ENCODE data around the gene ACP3.

Gene ACP3

DNA sequence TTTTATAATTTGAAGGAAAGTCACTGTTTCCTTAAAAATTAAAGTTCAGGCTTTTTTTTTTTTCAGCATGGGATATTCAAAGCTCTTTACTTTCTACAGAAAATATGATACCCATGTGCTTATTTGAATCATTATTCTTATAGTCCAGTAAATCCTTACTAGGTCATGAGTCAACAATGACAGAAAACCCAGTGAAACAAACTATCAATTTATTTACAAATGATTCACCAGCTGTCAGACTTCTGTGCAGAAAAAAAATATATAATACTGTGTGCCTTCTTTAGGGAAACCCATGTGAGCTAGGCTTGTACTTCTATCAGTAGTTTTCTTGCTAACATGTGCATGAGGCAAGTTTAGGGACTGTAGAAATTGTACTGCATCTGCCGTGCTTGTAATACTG, 1.2 kb downstream of the ACP3 start:
- DNase-seq (ENCODE audit: low spot score) = no peak

GRCh38 chr3:132321304-132321703, 4.1 kb downstream of the ACP3 start:
- peak; percentile 7 for DNase-seq (ENCODE audit: low spot score)

GRCh38 chr3:132325103-132325606, 7.9 kb downstream of the ACP3 start:
- DNase-seq (ENCODE audit: low spot score) = peak; percentile 15

DNA sequence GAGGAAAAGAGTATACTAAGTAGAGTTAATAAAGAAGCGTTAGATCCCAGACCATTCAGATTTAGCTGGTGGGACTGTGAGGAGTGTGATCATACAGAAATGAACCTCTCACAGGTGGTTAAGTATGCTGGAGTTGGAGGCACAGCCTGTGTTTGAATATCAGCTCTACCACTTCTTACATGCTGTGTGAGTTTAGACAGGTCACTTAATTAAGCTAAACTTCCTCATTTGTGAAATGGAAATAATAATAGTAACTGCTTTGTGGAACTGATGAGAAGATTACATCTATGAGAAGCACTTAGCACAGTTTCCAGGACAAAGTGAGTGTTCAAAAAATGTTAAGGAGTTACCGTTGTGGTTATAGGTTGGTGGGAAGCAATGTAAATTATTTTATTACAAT, 8.4 kb downstream of the ACP3 start:
- DNase-seq (ENCODE audit: low spot score) = no peak

DNA sequence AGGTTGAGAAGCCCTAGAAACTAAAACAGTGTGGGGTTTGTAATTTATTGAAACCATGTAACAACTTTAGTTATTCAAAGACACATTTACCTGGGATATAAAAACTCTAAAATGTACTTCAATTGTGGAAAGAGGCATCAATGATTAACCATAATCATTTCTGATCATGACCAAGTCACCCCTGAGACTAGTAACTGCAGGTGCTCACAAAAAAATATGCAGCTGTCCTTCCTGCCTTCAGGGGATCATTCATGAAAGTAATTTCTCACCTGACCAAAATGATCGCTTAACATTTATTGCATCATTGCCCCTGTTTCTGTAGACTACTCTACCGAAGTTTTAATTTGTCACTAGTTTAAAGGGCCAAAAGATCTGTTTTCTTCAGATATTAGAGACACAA, 9.0 kb downstream of the ACP3 start:
- DNase-seq (ENCODE audit: low spot score) = no peak

DNA sequence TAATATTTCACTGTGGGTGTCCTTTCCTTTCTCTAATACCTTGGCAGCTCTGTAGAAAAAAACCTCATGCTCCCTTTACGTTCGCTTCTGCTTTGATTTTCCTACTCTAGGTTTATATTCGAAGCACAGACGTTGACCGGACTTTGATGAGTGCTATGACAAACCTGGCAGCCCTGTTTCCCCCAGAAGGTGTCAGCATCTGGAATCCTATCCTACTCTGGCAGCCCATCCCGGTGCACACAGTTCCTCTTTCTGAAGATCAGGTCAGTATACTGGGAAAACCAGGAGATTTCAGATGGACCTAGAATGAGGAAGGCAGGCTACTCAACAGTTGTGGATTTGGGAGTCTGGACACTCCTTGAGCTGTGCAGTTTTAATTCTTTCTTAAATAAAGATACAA, 14.9 kb downstream of the ACP3 start:
- no peak for DNase-seq (ENCODE audit: low spot score)

DNA sequence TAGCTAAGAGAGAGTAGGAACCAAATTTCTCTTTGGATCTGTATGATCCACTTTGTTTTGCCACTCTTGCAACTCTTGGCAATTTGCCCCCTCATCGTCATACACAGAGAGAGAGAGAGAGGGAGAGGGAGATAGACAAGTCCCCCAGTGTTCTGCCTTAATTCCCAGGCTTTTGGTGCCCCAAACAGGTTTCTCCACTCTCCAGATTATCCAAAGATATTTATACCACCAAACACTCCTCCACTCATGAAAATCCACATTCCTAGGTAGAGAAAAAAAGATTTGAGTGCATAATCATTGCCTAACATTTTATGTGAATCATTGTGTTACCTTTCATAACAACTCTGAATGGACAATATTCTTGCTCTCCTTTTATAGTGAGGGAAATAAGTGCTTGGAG, 15.3 kb downstream of the ACP3 start:
- DNase-seq (ENCODE audit: low spot score) = peak; percentile 31

- DNase-seq (ENCODE audit: low spot score) = no peak
These were observed 24.5 kb downstream of the ACP3 start for GRCh38 chr3:132341746-132342145.

DNA sequence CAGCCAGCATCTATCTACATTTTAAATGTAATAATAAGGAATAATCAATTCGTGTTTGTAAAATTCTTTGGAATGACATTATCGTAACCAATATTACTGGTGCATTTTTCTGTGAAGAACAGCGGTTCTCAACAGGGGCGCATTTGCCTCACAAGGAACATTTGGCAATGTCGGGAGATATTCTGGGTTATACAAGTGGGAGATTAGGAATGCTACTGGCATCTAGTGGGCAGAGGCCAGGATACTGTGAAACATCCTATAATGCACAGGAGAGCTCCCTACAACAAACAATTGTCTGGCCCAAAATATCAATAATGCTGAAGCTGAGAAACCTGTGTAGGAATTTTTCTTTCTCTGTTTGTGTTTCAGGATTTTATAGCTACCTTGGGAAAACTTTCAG, 25.0 kb downstream of the ACP3 start:
- DNase-seq (ENCODE audit: low spot score) = peak; percentile 15

DNA sequence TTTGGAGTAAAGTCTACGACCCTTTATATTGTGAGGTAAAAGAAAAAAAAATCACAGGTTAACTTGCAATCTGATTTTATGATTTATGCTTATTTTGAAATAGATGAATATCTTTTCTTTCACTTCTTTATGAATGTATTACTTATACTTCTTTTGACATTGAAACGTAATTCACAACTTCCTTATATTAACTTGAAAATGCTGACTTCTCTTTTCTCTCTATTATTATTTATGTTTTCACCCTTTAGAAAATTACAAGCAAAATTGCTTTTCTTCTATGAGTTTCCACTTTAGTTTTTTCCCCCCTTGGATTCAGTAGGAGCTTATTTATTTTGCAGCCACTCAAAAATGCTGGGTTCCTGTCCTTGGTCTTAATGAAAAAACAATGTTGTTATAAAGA, 25.4 kb downstream of the ACP3 start:
- DNase-seq (ENCODE audit: low spot score) = no peak

GRCh38 chr3:132343018-132343612, 25.9 kb downstream of the ACP3 start:
- peak; percentile 79 for DNase-seq (ENCODE audit: low spot score)

DNA sequence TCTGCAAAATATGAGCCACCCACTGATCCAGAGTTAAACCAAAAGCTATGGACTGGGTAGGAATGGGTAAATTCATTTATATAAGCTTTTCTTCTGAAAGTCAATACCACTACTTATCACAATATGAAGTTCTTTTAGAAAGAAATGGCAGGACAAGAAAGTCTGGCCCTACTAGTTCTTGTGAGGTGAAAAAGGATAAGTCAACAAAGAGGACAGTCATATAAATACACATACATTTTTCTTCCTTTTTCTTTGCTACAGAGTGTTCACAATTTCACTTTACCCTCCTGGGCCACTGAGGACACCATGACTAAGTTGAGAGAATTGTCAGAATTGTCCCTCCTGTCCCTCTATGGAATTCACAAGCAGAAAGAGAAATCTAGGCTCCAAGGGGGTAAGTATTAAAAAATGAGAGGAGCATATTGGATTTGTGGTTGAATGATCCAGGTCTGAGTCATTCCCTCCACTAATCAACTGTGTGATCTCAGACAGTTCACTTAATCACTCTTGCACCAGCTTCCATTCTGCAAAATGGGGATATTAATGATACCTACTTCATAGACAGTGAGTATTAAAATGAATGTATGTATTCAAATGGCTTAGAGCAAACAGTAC, 27.6 kb downstream of the ACP3 start:
- no peak for DNase-seq (ENCODE audit: low spot score)

DNA sequence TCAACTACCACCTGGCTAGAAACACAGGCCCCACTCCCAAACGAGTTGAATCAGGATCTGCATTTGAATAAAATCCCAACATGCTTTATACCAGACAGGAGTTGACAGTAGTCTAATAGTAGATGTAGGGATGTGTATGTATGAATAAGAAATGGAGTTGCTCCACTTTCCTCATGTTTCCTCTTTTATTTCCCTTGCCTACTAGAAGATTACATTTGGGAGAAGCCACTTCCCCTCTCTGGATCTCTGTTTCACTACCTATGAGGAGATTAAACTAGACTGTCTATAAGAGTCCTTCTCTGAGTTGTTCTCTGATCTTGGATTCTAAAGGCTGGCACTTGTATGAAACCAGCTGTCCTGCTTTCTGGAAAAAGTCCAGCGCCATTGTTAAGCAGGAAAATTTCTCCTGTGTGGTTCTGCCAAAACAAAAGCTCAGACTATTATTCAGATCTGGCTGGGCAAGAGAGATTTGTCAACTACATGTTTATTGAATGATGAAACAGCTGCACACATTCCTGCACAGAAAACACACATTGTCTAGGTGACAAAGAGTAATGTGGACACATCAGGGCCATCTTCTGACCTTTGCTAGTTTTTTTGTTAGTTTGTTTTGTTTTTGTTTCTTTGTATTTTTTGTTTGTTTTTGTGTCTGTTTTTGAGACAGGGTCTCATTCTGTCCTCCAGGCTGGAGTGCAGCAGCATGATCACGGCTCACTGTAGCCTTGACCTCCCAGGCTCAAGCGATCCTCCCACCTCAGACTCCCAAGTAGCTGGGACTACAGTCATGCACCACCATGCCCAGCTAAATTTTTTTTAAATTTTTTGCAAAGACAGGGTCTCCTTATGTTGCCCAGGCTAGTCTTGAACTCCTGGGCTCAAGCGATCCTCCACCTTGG, 29.9 kb downstream of the ACP3 start:
- DNase-seq (ENCODE audit: low spot score) = peak; percentile 61

- DNase-seq (ENCODE audit: low spot score) = no peak
These were observed 30.6 kb downstream of the ACP3 start for GRCh38 chr3:132347811-132348210.

- DNase-seq (ENCODE audit: low spot score) = no peak
These were observed 31.3 kb downstream of the ACP3 start for GRCh38 chr3:132348531-132348930.

- DNase-seq (ENCODE audit: low spot score) = no peak
These were observed 33.6 kb downstream of the ACP3 start for GRCh38 chr3:132350814-132351213.

- no peak for DNase-seq (ENCODE audit: low spot score)
These were observed 34.1 kb downstream of the ACP3 start for GRCh38 chr3:132351222-132351806.

GRCh38 chr3:132352556-132353143, 35.4 kb downstream of the ACP3 start:
- DNase-seq (ENCODE audit: low spot score) = peak; percentile 72

- DNase-seq (ENCODE audit: low spot score) = no peak
These were observed 37.9 kb downstream of the ACP3 start for GRCh38 chr3:132354916-132355702.

DNA sequence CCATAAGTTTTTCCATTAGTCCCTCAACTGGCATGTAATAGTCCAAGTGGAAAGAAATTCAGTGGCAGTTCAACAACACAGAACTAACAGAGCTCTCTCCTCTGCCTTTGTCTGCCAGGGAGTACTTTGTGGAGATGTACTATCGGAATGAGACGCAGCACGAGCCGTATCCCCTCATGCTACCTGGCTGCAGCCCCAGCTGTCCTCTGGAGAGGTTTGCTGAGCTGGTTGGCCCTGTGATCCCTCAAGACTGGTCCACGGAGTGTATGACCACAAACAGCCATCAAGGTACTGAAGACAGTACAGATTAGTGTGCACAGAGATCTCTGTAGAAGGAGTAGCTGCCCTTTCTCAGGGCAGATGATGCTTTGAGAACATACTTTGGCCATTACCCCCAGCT, 39.4 kb downstream of the ACP3 start:
- DNase-seq (ENCODE audit: low spot score) = no peak

DNA sequence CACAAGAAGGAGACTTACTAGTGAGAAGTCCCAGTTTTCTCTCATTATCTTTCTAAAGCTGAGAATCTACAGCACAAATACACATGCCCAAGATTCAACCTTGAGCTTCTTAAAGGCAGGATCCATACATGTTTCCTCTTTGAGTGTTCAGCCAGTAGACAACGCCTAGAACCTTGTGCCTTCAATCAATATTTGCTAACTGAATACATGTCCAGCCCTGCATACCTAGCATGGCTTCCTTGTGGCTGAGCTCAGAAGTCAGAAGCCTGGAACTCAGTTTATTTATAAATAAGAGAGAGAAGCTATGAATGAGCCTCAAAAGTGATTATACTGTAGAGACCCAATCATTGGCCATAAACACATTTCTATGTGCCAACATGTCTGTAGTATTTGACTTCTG, 43.5 kb downstream of the ACP3 start:
- no peak for DNase-seq (ENCODE audit: low spot score)
